Hepatocyte (in vitro differentiated cells): ENCODE data around the gene WFDC12. TPM values are rescaled to one million over a fixed set of nuclear protein-coding genes. Genes with fewer than 3 reads are reported as not detected.

ENCODE experiments used
- DNase-seq: peaks from one replicate; pipeline ENCODE4 v3.0.0-alpha.2; 2016; ENCODE audit warnings: low spot score
- H2AFZ ChIP-seq: fragments of 200-600 bp; sonication (generic); 2 replicates; pipeline ENCODE4 v1.6.0; 2016; ENCODE audit warnings: antibody characterized with exemption, mild to moderate bottlenecking
- H3K27ac ChIP-seq: fragments of 200-600 bp; sonication (generic); 2 replicates; pipeline ENCODE4 v1.5.1; 2016; ENCODE audit warnings: mild to moderate bottlenecking
- H3K27me3 ChIP-seq: fragments of 200-600 bp; sonication (generic); 2 replicates; pipeline ENCODE4 v1.6.1; 2016
- H3K36me3 ChIP-seq: fragments of 200-600 bp; sonication (generic); replicated peaks from 2 replicates; pipeline ENCODE4 v1.5.1; 2016; ENCODE audit warnings: low read depth; ENCODE audit not compliant: insufficient read depth
- H3K4me1 ChIP-seq: fragments of 200-600 bp; sonication (generic); 2 replicates; pipeline ENCODE4 v1.5.1; 2016; ENCODE audit warnings: mild to moderate bottlenecking, moderate library complexity; ENCODE audit not compliant: insufficient read depth
- H3K4me2 ChIP-seq: fragments of 200-600 bp; sonication (generic); 2 replicates; pipeline ENCODE4 v1.6.0; 2016
- H3K4me3 ChIP-seq: fragments of 200-600 bp; sonication (generic); 2 replicates; pipeline ENCODE4 v1.5.1; 2016; ENCODE audit warnings: mild to moderate bottlenecking
- H3K79me2 ChIP-seq: fragments of 200-600 bp; sonication (generic); 2 replicates; pipeline ENCODE4 v1.6.0; 2017; ENCODE audit warnings: mild to moderate bottlenecking
- H3K9me2 ChIP-seq: fragments of 200-600 bp; sonication (generic); replicated peaks from 2 replicates; pipeline ENCODE4 v1.6.0; 2017; ENCODE audit warnings: mild to moderate bottlenecking; ENCODE audit not compliant: insufficient read depth
- H3K9me3 ChIP-seq: fragments of 200-600 bp; sonication (generic); 2 replicates; pipeline ENCODE4 v1.5.1; 2016; ENCODE audit warnings: low read depth, mild to moderate bottlenecking
- H4K20me1 ChIP-seq: fragments of 200-600 bp; sonication (generic); 2 replicates; pipeline ENCODE4 v1.6.0; 2016; ENCODE audit warnings: mild to moderate bottlenecking; ENCODE audit not compliant: insufficient read depth, poor library complexity, severe bottlenecking
- CTCF ChIP-seq: fragments of 200-600 bp; sonication (generic); IDR thresholded peaks from 2 replicates; pipeline ENCODE4 v1.5.1; 2016; ENCODE audit warnings: antibody characterized with exemption, mild to moderate bottlenecking; ENCODE audit not compliant: poor library complexity
- EZH2 ChIP-seq: fragments of 200-600 bp; sonication (generic); IDR thresholded peaks from 2 replicates; pipeline ENCODE4 v1.6.1; 2016; ENCODE audit warnings: antibody characterized with exemption, mild to moderate bottlenecking, borderline replicate concordance
- EZH2phosphoT487 ChIP-seq: fragments of 200-600 bp; sonication (generic); IDR thresholded peaks from one replicate; pipeline ENCODE4 v1.6.1; 2018; ENCODE audit warnings: antibody characterized with exemption, mild to moderate bottlenecking, low read depth, moderate library complexity; ENCODE audit not compliant: unreplicated experiment, severe bottlenecking
- WGBS: methylation state at CpG from one replicate; pipeline ENCODE4 v1.1.6; 2016; ENCODE audit warnings: low lambda C conversion rate; ENCODE audit errors: missing lambda C conversion rate; 5-methylcytosine and 5-hydroxymethylcytosine counted together
- polyA plus RNA-seq: library from polyadenylated mRNA; unstranded; fragments of >200 nt; fragmentation: Nextera tagmentation; extraction: Ambion mirVana; gene quantifications from 2 replicates; pipeline ENCODE4 v1.2.1, GENCODE V29; 2016
- total RNA-seq: library from RNA; depleted of rRNA; stranded (reverse); fragments of >200 nt; gene quantifications from 2 replicates; pipeline ENCODE4 v1.2.3, GENCODE V29; 2014

The WFDC12 gene
- total and polyA plus RNA-seq, 2 experiments from 2014 or later = not detected

- Histone ChIP-seq H3K9me2 (no peaks in the 10 kb centered on the region), H2AFZ (peak overlapping the region; percentile 45), H3K4me2 (peak overlapping the region; percentile 80), H3K79me2 (no peaks in the 10 kb centered on the region), H4K20me1 (no peaks in the 10 kb centered on the region), H3K9me3 (no peaks in the 10 kb centered on the region), H3K4me1 (peaks cover 7% of the 10 kb centered on the region), H3K36me3 (no peaks in the 10 kb centered on the region), H3K4me3 (no peak overlapping the region), H3K27ac (no peak overlapping the region), H3K27me3 (peaks cover 34% of the 10 kb centered on the region)
- TF ChIP-seq EZH2phosphoT487 = no peak
- no peak for TF ChIP-seq EZH2
- TF ChIP-seq CTCF = no peak
- DNase-seq = no peak
- WGBS = 63% methylated on average over 6 of the region's 6 CpGs
Observed at GRCh38 chr20:45101333-45101850, 22.9 kb downstream of the WFDC12 start.

GRCh38 chr20:45100563-45101245 lies 23.6 kb downstream of the WFDC12 start, which contains the start of gene KCNS1:
Gene KCNS1, minus strand, starts transcription at chr20:45101127. Its CDS starts 1,891 bp downstream, at chr20:45099236.
- no peaks in the 10 kb centered on the region for H3K36me3 ChIP-seq
- peaks cover 7% of the 10 kb centered on the region for H3K4me1 ChIP-seq
- peak; percentile 46 for DNase-seq
- H3K9me3 ChIP-seq = no peaks in the 10 kb centered on the region
- H3K9me2 ChIP-seq = no peaks in the 10 kb centered on the region
- WGBS = 7% methylated on average over 36 of the region's 38 CpGs
- peaks cover 34% of the 10 kb centered on the region for H3K27me3 ChIP-seq
- no peaks in the 10 kb centered on the region for H3K79me2 ChIP-seq
- H3K4me3 ChIP-seq = no peak within 1 kb of the TSS
- no peaks in the 10 kb centered on the region for H4K20me1 ChIP-seq
- H3K4me2 ChIP-seq = peak within 1 kb of the TSS; percentile 80
- no peak within 1 kb of the TSS for H3K27ac ChIP-seq
- peak within 1 kb of the TSS; percentile 45 for H2AFZ ChIP-seq
- TF ChIP-seq CTCF = no peak
- no peak for TF ChIP-seq EZH2phosphoT487
- TF ChIP-seq EZH2 = no peak

GRCh38 chr20:45098103-45098773 lies 26.0 kb downstream of the WFDC12 start:
- Histone ChIP-seq H3K36me3 (no peaks in the 10 kb centered on the region), H4K20me1 (no peaks in the 10 kb centered on the region), H3K4me1 (peaks cover 7% of the 10 kb centered on the region), H3K27me3 (peaks cover 34% of the 10 kb centered on the region), H2AFZ (no peak overlapping the region), H3K9me3 (no peaks in the 10 kb centered on the region), H3K4me3 (no peak overlapping the region), H3K79me2 (no peaks in the 10 kb centered on the region), H3K4me2 (peak overlapping the region; percentile 44), H3K9me2 (no peaks in the 10 kb centered on the region), H3K27ac (no peak overlapping the region)
- 67% methylated on average over 74 of the region's 91 CpGs for WGBS
- DNase-seq = peak; percentile 47
- no peak for TF ChIP-seq EZH2phosphoT487
- peak; percentile 21 for TF ChIP-seq CTCF
